Erythroblast (primary cell): ENCODE results near the gene MICAL1.

ENCODE experiments used
- GATA1 ChIP-seq: IDR thresholded peaks from 2 replicates; pipeline ENCODE4 v1.6.1; 2011; ENCODE audit warnings: low read depth, mild to moderate bottlenecking, control low read depth, low read length, moderate library complexity
- POLR2A ChIP-seq: IDR thresholded peaks from 2 replicates; pipeline ENCODE4 v1.6.1; 2011; ENCODE audit warnings: mild to moderate bottlenecking, low read length

- no peak for TF ChIP-seq POLR2A
- TF ChIP-seq GATA1: no peak
These were observed 30.5 kb upstream of the MICAL1 start for GRCh38 chr6:109486068-109486467.
